DOHH2 (cell line): ENCODE data around the gene CNGA3.

Experiments
- CTCF ChIP-seq: fragments of 200-600 bp; sonication (generic); IDR thresholded peaks from one replicate; pipeline ENCODE4 v1.5.1; 2014; ENCODE audit warnings: antibody characterized with exemption, mild to moderate bottlenecking, low read depth, low read length; ENCODE audit not compliant: poor library complexity, severe bottlenecking
- EZH2phosphoT487 ChIP-seq: fragments of 200-600 bp; sonication (generic); IDR thresholded peaks from 2 replicates; pipeline ENCODE4 v1.6.1; 2017; ENCODE audit warnings: borderline replicate concordance, mild to moderate bottlenecking, antibody characterized with exemption, low read length, moderate library complexity, mixed read lengths

DNA sequence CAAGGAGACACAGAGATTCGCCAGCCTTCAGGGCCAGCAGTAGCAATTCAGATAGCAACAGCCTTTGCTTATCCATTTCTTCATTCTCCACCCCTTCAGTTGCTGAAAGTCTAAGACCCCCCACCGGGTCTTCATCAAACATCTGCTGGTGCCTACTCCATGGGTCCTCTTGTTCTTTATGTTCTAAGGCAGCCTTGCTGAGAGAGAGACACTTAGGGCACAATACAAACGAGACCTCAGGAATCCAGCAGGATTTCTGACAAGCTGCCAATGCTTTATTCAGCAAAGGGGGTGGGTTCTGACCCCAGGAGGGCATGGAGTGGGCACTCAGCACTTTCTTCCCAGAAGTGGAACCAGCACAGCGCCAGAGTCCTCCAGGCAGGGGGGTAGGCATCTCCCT is 36.2 kb upstream of the CNGA3 start:
- TF ChIP-seq CTCF, result no peak
- no peak for TF ChIP-seq EZH2phosphoT487
